Activated gamma-delta T cell (primary cell): ENCODE results near the gene DLL4.

ENCODE experiments used
- DNase-seq: peaks from one replicate; lab custom pipeline; 2025; lab: John Stamatoyannopoulos, UW
- total RNA-seq, 2 donors: gene quantifications; one replicate each; lab custom pipeline; 2026; lab: John Stamatoyannopoulos, UW

The DLL4 gene
- total RNA-seq, result 0.10 to 0.35 reads per million in 2 donors

GRCh38 chr15:40928821-40929659 is at the start of gene DLL4:
TSS of gene DLL4 (plus strand) at chr15:40929340. CDS start at chr15:40929669, 329 bp downstream.
- peak; percentile 30 for DNase-seq

GRCh38 chr15:40879609-40880008 is 49.5 kb upstream of the DLL4 start:
- no peak for DNase-seq

- no peak for DNase-seq
Observed at GRCh38 chr15:40881351-40881750, 47.8 kb upstream of the DLL4 start.

GRCh38 chr15:40886586-40886985 is 42.6 kb upstream of the DLL4 start:
- no peak for DNase-seq

GRCh38 chr15:40889112-40889511 is 40.0 kb upstream of the DLL4 start:
- DNase-seq, result no peak

- DNase-seq, result no peak
Observed at GRCh38 chr15:40891138-40891537, 38.0 kb upstream of the DLL4 start.

GRCh38 chr15:40891810-40892446 is 37.2 kb upstream of the DLL4 start:
- DNase-seq, result no peak

- DNase-seq, result no peak
Observed at GRCh38 chr15:40892447-40893012, 36.6 kb upstream of the DLL4 start.

- no peak for DNase-seq
Observed at GRCh38 chr15:40893019-40893670, 36.0 kb upstream of the DLL4 start.

GRCh38 chr15:40893733-40894680 is 35.1 kb upstream of the DLL4 start, which contains the start of gene VPS18:
TSS of gene VPS18 (plus strand) at chr15:40894450. CDS start at chr15:40894769, 319 bp downstream.
- DNase-seq, result peak; percentile 94

GRCh38 chr15:40894681-40895448 is 34.3 kb upstream of the DLL4 start:
- no peak for DNase-seq

- no peak for DNase-seq
Observed at GRCh38 chr15:40899536-40900207, 29.5 kb upstream of the DLL4 start.

GRCh38 chr15:40900256-40901052 is 28.7 kb upstream of the DLL4 start:
- no peak for DNase-seq

GRCh38 chr15:40901053-40901443 is 28.1 kb upstream of the DLL4 start:
- no peak for DNase-seq

- DNase-seq, result no peak
Observed at GRCh38 chr15:40902605-40903561, 26.3 kb upstream of the DLL4 start.

- no peak for DNase-seq
Observed at GRCh38 chr15:40904552-40905201, 24.5 kb upstream of the DLL4 start.
